HEK293 (cell line): Measurements from ENCODE around the gene OR10AD1.

Experiments
- GFI1B ChIP-seq: fragments of 450-650 bp; formaldehyde crosslinking; IDR thresholded peaks from 2 replicates; pipeline ENCODE4 v1.5.1; 2016; ENCODE audit warnings: missing biosample characterization, missing genetic modification characterization
- GLIS1 ChIP-seq: fragments of 450-650 bp; formaldehyde crosslinking; IDR thresholded peaks from 2 replicates; pipeline ENCODE4 v1.5.1; 2016; ENCODE audit warnings: missing biosample characterization, missing genetic modification characterization
- KLF8 ChIP-seq: fragments of 450-650 bp; formaldehyde crosslinking; IDR thresholded peaks from 2 replicates; pipeline ENCODE4 v1.5.1; 2016; ENCODE audit warnings: missing biosample characterization, missing genetic modification characterization
- MEIS1 ChIP-seq: sonication (generic); formaldehyde crosslinking; IDR thresholded peaks from 2 replicates; pipeline ENCODE4 v1.8.1; 2022; ENCODE audit warnings: missing genetic modification reagents, mild to moderate bottlenecking, borderline replicate concordance
- ZBTB20 ChIP-seq: fragments of 450-650 bp; formaldehyde crosslinking; IDR thresholded peaks from 2 replicates; pipeline ENCODE4 v1.5.1; 2016; ENCODE audit warnings: missing biosample characterization, missing genetic modification characterization
- ZBTB8A ChIP-seq: fragments of 450-650 bp; formaldehyde crosslinking; IDR thresholded peaks from 2 replicates; pipeline ENCODE4 v1.5.1; 2016; ENCODE audit warnings: missing biosample characterization, missing genetic modification characterization
- ZNF112 ChIP-seq: fragments of 450-650 bp; formaldehyde crosslinking; IDR thresholded peaks from 2 replicates; pipeline ENCODE4 v1.5.0; 2017; ENCODE audit warnings: missing biosample characterization, missing genetic modification characterization
- ZNF114 ChIP-seq: fragments of 450-650 bp; formaldehyde crosslinking; IDR thresholded peaks from 2 replicates; pipeline ENCODE4 v1.5.0; 2017; ENCODE audit warnings: missing biosample characterization, missing genetic modification characterization
- ZNF140 ChIP-seq: fragments of 450-650 bp; formaldehyde crosslinking; IDR thresholded peaks from 2 replicates; pipeline ENCODE4 v1.5.1; 2016; ENCODE audit warnings: missing biosample characterization, missing genetic modification characterization
- ZNF146 ChIP-seq: fragments of 450-650 bp; formaldehyde crosslinking; IDR thresholded peaks from 2 replicates; pipeline ENCODE4 v1.5.1; 2016; ENCODE audit warnings: missing biosample characterization, missing genetic modification characterization
- ZNF155 ChIP-seq: fragments of 450-650 bp; formaldehyde crosslinking; IDR thresholded peaks from 2 replicates; pipeline ENCODE4 v1.5.1; 2016; ENCODE audit warnings: missing biosample characterization, missing genetic modification characterization
- ZNF248 ChIP-seq: fragments of 450-650 bp; formaldehyde crosslinking; IDR thresholded peaks from 2 replicates; pipeline ENCODE4 v1.5.1; 2017; ENCODE audit warnings: missing biosample characterization, missing genetic modification characterization
- ZNF341 ChIP-seq: fragments of 450-650 bp; formaldehyde crosslinking; IDR thresholded peaks from 2 replicates; pipeline ENCODE4; 2016; ENCODE audit warnings: low read depth, missing biosample characterization, missing genetic modification characterization
- ZNF350 ChIP-seq: fragments of 450-650 bp; formaldehyde crosslinking; IDR thresholded peaks from 2 replicates; pipeline ENCODE4 v1.5.0; 2017; ENCODE audit warnings: missing biosample characterization, mild to moderate bottlenecking, missing genetic modification characterization
- ZNF354C ChIP-seq: fragments of 450-650 bp; formaldehyde crosslinking; IDR thresholded peaks from 2 replicates; pipeline ENCODE4 v1.5.1; 2016; ENCODE audit warnings: missing biosample characterization, missing genetic modification characterization, low read depth, borderline replicate concordance
- ZNF560 ChIP-seq: fragments of 450-650 bp; formaldehyde crosslinking; IDR thresholded peaks from 2 replicates; pipeline ENCODE4 v1.5.1; 2017; ENCODE audit warnings: missing biosample characterization, missing genetic modification characterization, borderline replicate concordance
- ZNF600 ChIP-seq: fragments of 450-650 bp; formaldehyde crosslinking; IDR thresholded peaks from 2 replicates; pipeline ENCODE4 v1.5.1; 2016; ENCODE audit warnings: missing biosample characterization, missing genetic modification characterization
- ZNF624 ChIP-seq: fragments of 450-650 bp; formaldehyde crosslinking; IDR thresholded peaks from 2 replicates; pipeline ENCODE4 v1.5.1; 2017; ENCODE audit warnings: missing biosample characterization, missing genetic modification characterization
- ZNF785 ChIP-seq: fragments of 450-650 bp; formaldehyde crosslinking; IDR thresholded peaks from 2 replicates; pipeline ENCODE4 v1.5.1; 2016; ENCODE audit warnings: missing biosample characterization, missing genetic modification characterization
- TF ChIP-seq, protein P1 (sequence below): fragments of 450-650 bp; formaldehyde crosslinking; conservative IDR thresholded peaks from 2 replicates; pipeline ENCODE4 v1.5.1; 2016; ENCODE audit warnings: low read depth, missing biosample characterization, missing genetic modification characterization
- TF ChIP-seq, protein P2 (sequence below): fragments of 450-650 bp; formaldehyde crosslinking; IDR thresholded peaks from 2 replicates; pipeline ENCODE4 v1.5.1; 2016; ENCODE audit warnings: missing biosample characterization, missing genetic modification characterization
- TF ChIP-seq, protein P3 (sequence below): fragments of 450-650 bp; formaldehyde crosslinking; IDR thresholded peaks from 2 replicates; pipeline ENCODE4 v1.5.1; 2016; ENCODE audit warnings: missing biosample characterization, missing genetic modification characterization
- TF ChIP-seq, protein P4 (sequence below): fragments of 450-650 bp; formaldehyde crosslinking; IDR thresholded peaks from 2 replicates; pipeline ENCODE4 v1.5.1; 2016; ENCODE audit warnings: missing biosample characterization, missing genetic modification characterization
- TF ChIP-seq, protein P5 (sequence below): fragments of 450-650 bp; formaldehyde crosslinking; IDR thresholded peaks from 2 replicates; pipeline ENCODE4 v1.5.1; 2016; ENCODE audit warnings: missing biosample characterization, missing genetic modification characterization
- TF ChIP-seq, protein P6 (sequence below): fragments of 450-650 bp; formaldehyde crosslinking; IDR thresholded peaks from 2 replicates; pipeline ENCODE4 v1.5.1; 2017; ENCODE audit warnings: missing biosample characterization, missing genetic modification characterization
- TF ChIP-seq, protein P7 (sequence below): fragments of 450-650 bp; formaldehyde crosslinking; IDR thresholded peaks from 2 replicates; pipeline ENCODE4 v1.5.1; 2016; ENCODE audit warnings: missing biosample characterization, missing genetic modification characterization, low read depth

Gene OR10AD1

DNA sequence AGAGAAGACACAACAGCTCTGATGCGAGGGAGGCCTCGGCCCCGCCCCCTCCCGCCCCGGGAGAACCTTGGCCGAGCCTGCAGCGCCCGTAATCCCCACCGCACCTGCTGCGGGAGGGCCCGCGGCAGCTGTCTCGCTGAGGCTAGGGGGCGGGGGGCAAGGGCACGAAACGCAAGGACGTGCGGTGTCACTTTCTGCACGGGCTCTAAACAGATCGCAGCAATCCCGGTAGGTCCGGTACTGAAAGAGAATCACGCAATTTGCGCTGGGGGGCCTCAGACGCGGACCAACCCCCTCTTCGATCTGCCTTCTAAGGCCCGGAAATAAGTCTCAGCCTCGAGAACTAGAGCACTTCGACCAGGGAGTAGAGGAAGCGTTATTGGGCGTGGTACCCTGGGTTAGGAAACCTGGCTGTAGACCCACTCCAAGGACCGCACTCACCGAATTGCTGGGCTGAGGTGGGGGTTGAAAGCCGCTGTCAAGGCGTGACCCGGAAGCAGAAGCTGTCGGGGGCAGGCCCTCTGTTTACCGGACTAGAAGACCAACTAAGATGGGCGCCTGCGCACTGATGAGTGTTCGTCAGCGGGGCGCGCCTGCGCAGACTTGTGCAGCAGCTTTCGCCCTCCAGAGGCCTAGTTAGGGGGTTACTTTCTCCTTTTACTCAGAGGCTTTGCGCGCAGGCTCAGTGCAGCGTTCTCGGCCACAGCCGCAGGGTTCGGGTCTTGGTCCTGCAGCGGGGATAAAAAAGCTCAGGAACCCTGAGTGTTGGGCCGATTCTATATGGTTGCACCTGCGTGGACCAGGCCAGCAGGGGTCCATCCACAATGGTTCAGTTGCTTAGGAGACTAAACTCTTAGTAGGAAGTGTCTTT is 45.8 kb downstream of the OR10AD1 start, which contains the start of gene ASB8 (continued):
- TF ChIP-seq ZNF354C (no peak), ZNF560 (tag by site-specific recombination) (no peak), ZNF140 (tag by site-specific recombination) (no peak), GLIS1 (tag by site-specific recombination) (peak; percentile 70), MEIS1 (CRISPR knock-in tag) (no peak), ZBTB20 (tag by site-specific recombination) (peak; percentile 38; the same call in 1 of the 2 replicates), ZNF155 (tag by site-specific recombination) (no peak), ZBTB8A (peak; percentile 39; the same call in 1 of the 2 replicates), ZNF600 (tag by site-specific recombination) (peak; percentile 52; the same call in 1 of the 2 replicates), ZNF785 (tag by site-specific recombination) (no peak), ZNF146 (tag by site-specific recombination) (no peak), ZNF114 (tag by site-specific recombination) (no peak), ZNF248 (tag by site-specific recombination) (no peak), GFI1B (tag by site-specific recombination) (no peak), ZNF112 (no peak), ZNF350 (no peak), ZNF624 (tag by site-specific recombination) (no peak), ZNF341 (tag by site-specific recombination) (peak; percentile 61; the same call in 1 of the 2 replicates), KLF8 (tag by site-specific recombination) (peak; percentile 52; the same call in 1 of the 2 replicates)
- TF ChIP-seq, protein P1, sequence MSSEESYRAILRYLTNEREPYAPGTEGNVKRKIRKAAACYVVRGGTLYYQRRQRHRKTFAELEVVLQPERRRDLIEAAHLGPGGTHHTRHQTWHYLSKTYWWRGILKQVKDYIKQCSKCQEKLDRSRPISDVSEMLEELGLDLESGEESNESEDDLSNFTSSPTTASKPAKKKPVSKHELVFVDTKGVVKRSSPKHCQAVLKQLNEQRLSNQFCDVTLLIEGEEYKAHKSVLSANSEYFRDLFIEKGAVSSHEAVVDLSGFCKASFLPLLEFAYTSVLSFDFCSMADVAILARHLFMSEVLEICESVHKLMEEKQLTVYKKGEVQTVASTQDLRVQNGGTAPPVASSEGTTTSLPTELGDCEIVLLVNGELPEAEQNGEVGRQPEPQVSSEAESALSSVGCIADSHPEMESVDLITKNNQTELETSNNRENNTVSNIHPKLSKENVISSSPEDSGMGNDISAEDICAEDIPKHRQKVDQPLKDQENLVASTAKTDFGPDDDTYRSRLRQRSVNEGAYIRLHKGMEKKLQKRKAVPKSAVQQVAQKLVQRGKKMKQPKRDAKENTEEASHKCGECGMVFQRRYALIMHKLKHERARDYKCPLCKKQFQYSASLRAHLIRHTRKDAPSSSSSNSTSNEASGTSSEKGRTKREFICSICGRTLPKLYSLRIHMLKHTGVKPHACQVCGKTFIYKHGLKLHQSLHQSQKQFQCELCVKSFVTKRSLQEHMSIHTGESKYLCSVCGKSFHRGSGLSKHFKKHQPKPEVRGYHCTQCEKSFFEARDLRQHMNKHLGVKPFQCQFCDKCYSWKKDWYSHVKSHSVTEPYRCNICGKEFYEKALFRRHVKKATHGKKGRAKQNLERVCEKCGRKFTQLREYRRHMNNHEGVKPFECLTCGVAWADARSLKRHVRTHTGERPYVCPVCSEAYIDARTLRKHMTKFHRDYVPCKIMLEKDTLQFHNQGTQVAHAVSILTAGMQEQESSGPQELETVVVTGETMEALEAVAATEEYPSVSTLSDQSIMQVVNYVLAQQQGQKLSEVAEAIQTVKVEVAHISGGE: peak; percentile 89
- TF ChIP-seq, protein P2, sequence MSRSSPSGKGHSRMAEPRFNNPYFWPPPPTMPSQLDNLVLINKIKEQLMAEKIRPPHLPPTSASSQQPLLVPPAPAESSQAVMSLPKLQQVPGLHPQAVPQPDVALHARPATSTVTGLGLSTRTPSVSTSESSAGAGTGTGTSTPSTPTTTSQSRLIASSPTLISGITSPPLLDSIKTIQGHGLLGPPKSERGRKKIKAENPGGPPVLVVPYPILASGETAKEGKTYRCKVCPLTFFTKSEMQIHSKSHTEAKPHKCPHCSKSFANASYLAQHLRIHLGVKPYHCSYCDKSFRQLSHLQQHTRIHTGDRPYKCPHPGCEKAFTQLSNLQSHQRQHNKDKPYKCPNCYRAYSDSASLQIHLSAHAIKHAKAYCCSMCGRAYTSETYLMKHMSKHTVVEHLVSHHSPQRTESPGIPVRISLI (tag by site-specific recombination): no peak
- TF ChIP-seq, protein P3, sequence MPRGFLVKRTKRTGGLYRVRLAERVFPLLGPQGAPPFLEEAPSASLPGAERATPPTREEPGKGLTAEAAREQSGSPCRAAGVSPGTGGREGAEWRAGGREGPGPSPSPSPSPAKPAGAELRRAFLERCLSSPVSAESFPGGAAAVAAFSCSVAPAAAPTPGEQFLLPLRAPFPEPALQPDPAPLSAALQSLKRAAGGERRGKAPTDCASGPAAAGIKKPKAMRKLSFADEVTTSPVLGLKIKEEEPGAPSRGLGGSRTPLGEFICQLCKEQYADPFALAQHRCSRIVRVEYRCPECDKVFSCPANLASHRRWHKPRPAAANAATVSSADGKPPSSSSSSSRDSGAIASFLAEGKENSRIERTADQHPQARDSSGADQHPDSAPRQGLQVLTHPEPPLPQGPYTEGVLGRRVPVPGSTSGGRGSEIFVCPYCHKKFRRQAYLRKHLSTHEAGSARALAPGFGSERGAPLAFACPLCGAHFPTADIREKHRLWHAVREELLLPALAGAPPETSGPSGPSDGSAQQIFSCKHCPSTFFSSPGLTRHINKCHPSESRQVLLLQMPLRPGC: no peak
- TF ChIP-seq, protein P4, sequence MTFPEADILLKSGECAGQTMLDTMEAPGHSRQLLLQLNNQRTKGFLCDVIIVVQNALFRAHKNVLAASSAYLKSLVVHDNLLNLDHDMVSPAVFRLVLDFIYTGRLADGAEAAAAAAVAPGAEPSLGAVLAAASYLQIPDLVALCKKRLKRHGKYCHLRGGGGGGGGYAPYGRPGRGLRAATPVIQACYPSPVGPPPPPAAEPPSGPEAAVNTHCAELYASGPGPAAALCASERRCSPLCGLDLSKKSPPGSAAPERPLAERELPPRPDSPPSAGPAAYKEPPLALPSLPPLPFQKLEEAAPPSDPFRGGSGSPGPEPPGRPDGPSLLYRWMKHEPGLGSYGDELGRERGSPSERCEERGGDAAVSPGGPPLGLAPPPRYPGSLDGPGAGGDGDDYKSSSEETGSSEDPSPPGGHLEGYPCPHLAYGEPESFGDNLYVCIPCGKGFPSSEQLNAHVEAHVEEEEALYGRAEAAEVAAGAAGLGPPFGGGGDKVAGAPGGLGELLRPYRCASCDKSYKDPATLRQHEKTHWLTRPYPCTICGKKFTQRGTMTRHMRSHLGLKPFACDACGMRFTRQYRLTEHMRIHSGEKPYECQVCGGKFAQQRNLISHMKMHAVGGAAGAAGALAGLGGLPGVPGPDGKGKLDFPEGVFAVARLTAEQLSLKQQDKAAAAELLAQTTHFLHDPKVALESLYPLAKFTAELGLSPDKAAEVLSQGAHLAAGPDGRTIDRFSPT (tag by site-specific recombination): no peak
- TF ChIP-seq, protein P5, sequence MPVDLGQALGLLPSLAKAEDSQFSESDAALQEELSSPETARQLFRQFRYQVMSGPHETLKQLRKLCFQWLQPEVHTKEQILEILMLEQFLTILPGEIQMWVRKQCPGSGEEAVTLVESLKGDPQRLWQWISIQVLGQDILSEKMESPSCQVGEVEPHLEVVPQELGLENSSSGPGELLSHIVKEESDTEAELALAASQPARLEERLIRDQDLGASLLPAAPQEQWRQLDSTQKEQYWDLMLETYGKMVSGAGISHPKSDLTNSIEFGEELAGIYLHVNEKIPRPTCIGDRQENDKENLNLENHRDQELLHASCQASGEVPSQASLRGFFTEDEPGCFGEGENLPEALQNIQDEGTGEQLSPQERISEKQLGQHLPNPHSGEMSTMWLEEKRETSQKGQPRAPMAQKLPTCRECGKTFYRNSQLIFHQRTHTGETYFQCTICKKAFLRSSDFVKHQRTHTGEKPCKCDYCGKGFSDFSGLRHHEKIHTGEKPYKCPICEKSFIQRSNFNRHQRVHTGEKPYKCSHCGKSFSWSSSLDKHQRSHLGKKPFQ: no peak
- TF ChIP-seq, protein P6, sequence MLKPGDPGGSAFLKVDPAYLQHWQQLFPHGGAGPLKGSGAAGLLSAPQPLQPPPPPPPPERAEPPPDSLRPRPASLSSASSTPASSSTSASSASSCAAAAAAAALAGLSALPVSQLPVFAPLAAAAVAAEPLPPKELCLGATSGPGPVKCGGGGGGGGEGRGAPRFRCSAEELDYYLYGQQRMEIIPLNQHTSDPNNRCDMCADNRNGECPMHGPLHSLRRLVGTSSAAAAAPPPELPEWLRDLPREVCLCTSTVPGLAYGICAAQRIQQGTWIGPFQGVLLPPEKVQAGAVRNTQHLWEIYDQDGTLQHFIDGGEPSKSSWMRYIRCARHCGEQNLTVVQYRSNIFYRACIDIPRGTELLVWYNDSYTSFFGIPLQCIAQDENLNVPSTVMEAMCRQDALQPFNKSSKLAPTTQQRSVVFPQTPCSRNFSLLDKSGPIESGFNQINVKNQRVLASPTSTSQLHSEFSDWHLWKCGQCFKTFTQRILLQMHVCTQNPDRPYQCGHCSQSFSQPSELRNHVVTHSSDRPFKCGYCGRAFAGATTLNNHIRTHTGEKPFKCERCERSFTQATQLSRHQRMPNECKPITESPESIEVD: no peak
- TF ChIP-seq, protein P7, sequence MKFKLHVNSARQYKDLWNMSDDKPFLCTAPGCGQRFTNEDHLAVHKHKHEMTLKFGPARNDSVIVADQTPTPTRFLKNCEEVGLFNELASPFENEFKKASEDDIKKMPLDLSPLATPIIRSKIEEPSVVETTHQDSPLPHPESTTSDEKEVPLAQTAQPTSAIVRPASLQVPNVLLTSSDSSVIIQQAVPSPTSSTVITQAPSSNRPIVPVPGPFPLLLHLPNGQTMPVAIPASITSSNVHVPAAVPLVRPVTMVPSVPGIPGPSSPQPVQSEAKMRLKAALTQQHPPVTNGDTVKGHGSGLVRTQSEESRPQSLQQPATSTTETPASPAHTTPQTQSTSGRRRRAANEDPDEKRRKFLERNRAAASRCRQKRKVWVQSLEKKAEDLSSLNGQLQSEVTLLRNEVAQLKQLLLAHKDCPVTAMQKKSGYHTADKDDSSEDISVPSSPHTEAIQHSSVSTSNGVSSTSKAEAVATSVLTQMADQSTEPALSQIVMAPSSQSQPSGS (tag by site-specific recombination): no peak
